DOHH2 (cell line): ENCODE results near the gene SCYGR7.
A peak's percentile ranks its signal among the peaks of the same experiment; 100 is the strongest.
"Not testable (repeated sequence)": the region's sequence is repeated elsewhere in the genome, so short reads cannot be mapped to it uniquely, and the experiment has no call there.

ENCODE experiments used
- H3F3A ChIP-seq: fragments of 200-600 bp; sonication (generic), shearing (Covaris generic); 2 replicates; pipeline ENCODE4 v1.6.0; 2016; ENCODE audit warnings: antibody characterized with exemption, mild to moderate bottlenecking; ENCODE audit not compliant: control insufficient read depth, insufficient read depth
- H3K27ac ChIP-seq: fragments of 200-600 bp; sonication (generic); 2 replicates; pipeline ENCODE4 v1.5.1; 2014; ENCODE audit warnings: low read depth, mild to moderate bottlenecking, low read length, moderate library complexity
- H3K27me3 ChIP-seq: fragments of 200-600 bp; sonication (generic); 2 replicates; pipeline ENCODE4 v1.6.1; 2014; ENCODE audit warnings: mild to moderate bottlenecking, low read length, mixed read lengths; ENCODE audit not compliant: control insufficient read depth
- H3K36me3 ChIP-seq: fragments of 200-600 bp; sonication (generic); 2 replicates; pipeline ENCODE4 v1.6.1; 2014; ENCODE audit warnings: mild to moderate bottlenecking, low read length, moderate library complexity, mixed read lengths; ENCODE audit not compliant: control insufficient read depth
- H3K4me1 ChIP-seq: fragments of 200-600 bp; sonication (generic); 2 replicates; pipeline ENCODE4 v1.6.1; 2014; ENCODE audit warnings: mild to moderate bottlenecking, low read length, mixed read lengths; ENCODE audit not compliant: control insufficient read depth
- H3K4me2 ChIP-seq: fragments of 200-600 bp; sonication (generic); 2 replicates; pipeline ENCODE4 v1.6.0; 2014; ENCODE audit warnings: mild to moderate bottlenecking, low read length, moderate library complexity
- H3K4me3 ChIP-seq: fragments of 200-600 bp; sonication (generic); 2 replicates; pipeline ENCODE4 v1.5.1; 2014; ENCODE audit warnings: mild to moderate bottlenecking, low read length, mixed read lengths
- H3K79me2 ChIP-seq: fragments of 200-600 bp; sonication (generic); 2 replicates; pipeline ENCODE4 v1.6.1; 2014; ENCODE audit warnings: mild to moderate bottlenecking, low read length, mixed read lengths; ENCODE audit not compliant: control insufficient read depth
- H3K9me2 ChIP-seq: fragments of 200-600 bp; sonication (generic); replicated peaks from 2 replicates; pipeline ENCODE4 v1.6.1; 2014; ENCODE audit warnings: mild to moderate bottlenecking, low read length, mixed read lengths; ENCODE audit not compliant: control insufficient read depth
- H3K9me3 ChIP-seq: fragments of 200-600 bp; sonication (generic); 2 replicates; pipeline ENCODE4 v1.6.1; 2014; ENCODE audit warnings: antibody characterized with exemption, low read length, mixed read lengths; ENCODE audit not compliant: control insufficient read depth, insufficient read depth
- H4K20me1 ChIP-seq: fragments of 200-600 bp; sonication (generic); 2 replicates; pipeline ENCODE4 v1.6.0; 2014; ENCODE audit warnings: low read depth, mild to moderate bottlenecking, antibody characterized with exemption, low read length, moderate library complexity; ENCODE audit not compliant: control insufficient read depth, insufficient read depth
- CTCF ChIP-seq: fragments of 200-600 bp; sonication (generic); IDR thresholded peaks from one replicate; pipeline ENCODE4 v1.5.1; 2014; ENCODE audit warnings: antibody characterized with exemption, mild to moderate bottlenecking, low read depth, low read length; ENCODE audit not compliant: poor library complexity, severe bottlenecking
- EZH2phosphoT487 ChIP-seq: fragments of 200-600 bp; sonication (generic); IDR thresholded peaks from 2 replicates; pipeline ENCODE4 v1.6.1; 2017; ENCODE audit warnings: borderline replicate concordance, mild to moderate bottlenecking, antibody characterized with exemption, low read length, moderate library complexity, mixed read lengths

SCYGR7 gene

GRCh38 chr2:227739351-227739750 lies 11.2 kb downstream of the SCYGR7 start:
- H3K27me3 ChIP-seq: no peaks in the 10 kb centered on the region
- H3K4me1 ChIP-seq: no peaks in the 10 kb centered on the region
- no peaks in the 10 kb centered on the region for H3K79me2 ChIP-seq
- no peaks in the 10 kb centered on the region for H3K9me3 ChIP-seq
- H3K36me3 ChIP-seq: no peaks in the 10 kb centered on the region
- H3K9me2 ChIP-seq: no peaks in the 10 kb centered on the region
- no peak overlapping the region for H3K27ac ChIP-seq
- no peak overlapping the region for H3K4me3 ChIP-seq
- H3F3A ChIP-seq: no peaks in the 10 kb centered on the region
- TF ChIP-seq CTCF (no peak), EZH2phosphoT487 (no peak)
- H4K20me1 ChIP-seq: no peaks in the 10 kb centered on the region
- H3K4me2 ChIP-seq: no peak overlapping the region

GRCh38 chr2:227740705-227741104 lies 12.6 kb downstream of the SCYGR7 start:
- H3K4me1 ChIP-seq, H3K9me2 ChIP-seq, H4K20me1 ChIP-seq, H3K36me3 ChIP-seq, H3K27ac ChIP-seq, H3K4me2 ChIP-seq, H3K79me2 ChIP-seq, H3F3A ChIP-seq, H3K9me3 ChIP-seq, H3K4me3 ChIP-seq, H3K27me3 ChIP-seq: not testable (repeated sequence)

- Histone ChIP-seq H3K9me2 (no peaks in the 10 kb centered on the region), H4K20me1 (no peaks in the 10 kb centered on the region), H3K9me3 (no peaks in the 10 kb centered on the region), H3K4me1 (no peaks in the 10 kb centered on the region), H3K4me3 (no peak within 1 kb of the TSS), H3F3A (no peaks in the 10 kb centered on the region), H3K4me2 (no peak within 1 kb of the TSS), H3K79me2 (no peaks in the 10 kb centered on the region), H3K36me3 (no peaks in the 10 kb centered on the region), H3K27ac (no peak within 1 kb of the TSS), H3K27me3 (no peaks in the 10 kb centered on the region)
- TF ChIP-seq CTCF (no peak), EZH2phosphoT487 (no peak)
Observed at GRCh38 chr2:227745594-227745993, 17.5 kb downstream of the SCYGR7 start, which contains the start of gene SCYGR8. Gene SCYGR8 (plus strand): TSS chr2:227745894. CDS start chr2:227745894, 0 bp downstream.

GRCh38 chr2:227748079-227748478 lies 19.9 kb downstream of the SCYGR7 start:
- no peaks in the 10 kb centered on the region for H3K4me1 ChIP-seq

GRCh38 chr2:227756261-227756660 lies 28.1 kb downstream of the SCYGR7 start:
- H3K4me1 ChIP-seq, H3K27me3 ChIP-seq, H3K4me2 ChIP-seq, H3K27ac ChIP-seq, H3K36me3 ChIP-seq, H3K9me2 ChIP-seq, H3K4me3 ChIP-seq, H3F3A ChIP-seq, H4K20me1 ChIP-seq, H3K79me2 ChIP-seq, H3K9me3 ChIP-seq: not testable (repeated sequence)

More at GRCh38 chr2:227748079-227748478, 19.9 kb downstream of the SCYGR7 start:
- H4K20me1 ChIP-seq: no peaks in the 10 kb centered on the region
- TF ChIP-seq EZH2phosphoT487 (no peak), CTCF (peak; percentile 29)
- H3K4me2 ChIP-seq: no peak overlapping the region
- H3K4me3 ChIP-seq: no peak overlapping the region
- no peak overlapping the region for H3K27ac ChIP-seq
- H3K79me2 ChIP-seq: no peaks in the 10 kb centered on the region
- H3K36me3 ChIP-seq: no peaks in the 10 kb centered on the region
- H3K9me3 ChIP-seq: no peaks in the 10 kb centered on the region
- H3K9me2 ChIP-seq: no peaks in the 10 kb centered on the region
- H3F3A ChIP-seq: no peaks in the 10 kb centered on the region
- H3K27me3 ChIP-seq: no peaks in the 10 kb centered on the region
